ENCODE results near the gene CCDC6. TPM values are rescaled to one million over a fixed set of nuclear protein-coding genes. Genes with fewer than 3 reads are reported as not detected.

The CCDC6 gene
- total RNA-seq, 1 donor from 2014 or later, result 28.1 TPM

DNA sequence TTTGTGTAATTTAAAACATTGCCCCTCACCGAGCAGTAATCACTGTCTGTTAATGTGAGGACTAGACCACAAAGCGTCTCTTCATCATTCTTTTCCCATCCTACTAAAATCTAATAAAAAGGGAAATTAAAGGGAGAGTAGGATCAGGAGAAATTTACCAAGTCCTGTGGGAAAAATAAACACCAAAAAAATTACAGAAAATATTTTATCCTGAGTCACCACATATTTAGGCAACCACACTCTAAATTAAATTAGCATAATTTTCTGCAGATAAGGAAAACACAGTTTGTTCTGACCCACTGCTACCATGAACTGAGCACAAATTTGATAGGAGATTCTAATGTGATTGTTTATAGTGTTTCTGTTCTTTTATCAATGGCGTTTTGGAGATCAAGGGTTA is 49.3 kb downstream of the CCDC6 start:
- H3K4me1 Mint-ChIP-seq (ENCODE audit: low read depth, unreplicated experiment), result peaks cover 10% of the 10 kb centered on the region
- no peaks in the 10 kb centered on the region for H3K9me3 Mint-ChIP-seq (ENCODE audit: unreplicated experiment)
- no peak overlapping the region for H3K4me3 Mint-ChIP-seq (ENCODE audit: unreplicated experiment)
- no peak overlapping the region for H3K27ac Mint-ChIP-seq (ENCODE audit: unreplicated experiment)
- peaks cover 2% of the 10 kb centered on the region for H3K27me3 Mint-ChIP-seq (ENCODE audit: unreplicated experiment)
- H3K36me3 Mint-ChIP-seq (ENCODE audit: unreplicated experiment), result no peaks in the 10 kb centered on the region
- TF ChIP-seq, protein P1, sequence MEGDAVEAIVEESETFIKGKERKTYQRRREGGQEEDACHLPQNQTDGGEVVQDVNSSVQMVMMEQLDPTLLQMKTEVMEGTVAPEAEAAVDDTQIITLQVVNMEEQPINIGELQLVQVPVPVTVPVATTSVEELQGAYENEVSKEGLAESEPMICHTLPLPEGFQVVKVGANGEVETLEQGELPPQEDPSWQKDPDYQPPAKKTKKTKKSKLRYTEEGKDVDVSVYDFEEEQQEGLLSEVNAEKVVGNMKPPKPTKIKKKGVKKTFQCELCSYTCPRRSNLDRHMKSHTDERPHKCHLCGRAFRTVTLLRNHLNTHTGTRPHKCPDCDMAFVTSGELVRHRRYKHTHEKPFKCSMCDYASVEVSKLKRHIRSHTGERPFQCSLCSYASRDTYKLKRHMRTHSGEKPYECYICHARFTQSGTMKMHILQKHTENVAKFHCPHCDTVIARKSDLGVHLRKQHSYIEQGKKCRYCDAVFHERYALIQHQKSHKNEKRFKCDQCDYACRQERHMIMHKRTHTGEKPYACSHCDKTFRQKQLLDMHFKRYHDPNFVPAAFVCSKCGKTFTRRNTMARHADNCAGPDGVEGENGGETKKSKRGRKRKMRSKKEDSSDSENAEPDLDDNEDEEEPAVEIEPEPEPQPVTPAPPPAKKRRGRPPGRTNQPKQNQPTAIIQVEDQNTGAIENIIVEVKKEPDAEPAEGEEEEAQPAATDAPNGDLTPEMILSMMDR (IDR thresholded peaks at IDR 0.05; ENCODE audit: partially characterized antibody, unreplicated experiment), result no peak
- no peak for DNase-seq

- Mint-ChIP-seq H3K4me1 (ENCODE audit: low read depth, unreplicated experiment) (peaks cover 10% of the 10 kb centered on the region), H3K9me3 (ENCODE audit: unreplicated experiment) (no peaks in the 10 kb centered on the region), H3K4me3 (ENCODE audit: unreplicated experiment) (no peak overlapping the region), H3K36me3 (ENCODE audit: unreplicated experiment) (no peaks in the 10 kb centered on the region), H3K27me3 (ENCODE audit: unreplicated experiment) (peaks cover 2% of the 10 kb centered on the region), H3K27ac (ENCODE audit: unreplicated experiment) (no peak overlapping the region)
- TF ChIP-seq, protein P1 (IDR thresholded peaks at IDR 0.05; ENCODE audit: partially characterized antibody, unreplicated experiment), result no peak
- no peak for DNase-seq
These were observed 50.3 kb downstream of the CCDC6 start for GRCh38 chr10:59856104-59856503.

- H3K36me3 Mint-ChIP-seq (ENCODE audit: unreplicated experiment), result no peaks in the 10 kb centered on the region
- DNase-seq, result no peak
- TF ChIP-seq, protein P1 (IDR thresholded peaks at IDR 0.05; ENCODE audit: partially characterized antibody, unreplicated experiment), result no peak
- H3K4me3 Mint-ChIP-seq (ENCODE audit: unreplicated experiment), result no peak overlapping the region
- peaks cover 10% of the 10 kb centered on the region for H3K4me1 Mint-ChIP-seq (ENCODE audit: low read depth, unreplicated experiment)
- no peak overlapping the region for H3K27ac Mint-ChIP-seq (ENCODE audit: unreplicated experiment)
- H3K9me3 Mint-ChIP-seq (ENCODE audit: unreplicated experiment), result no peaks in the 10 kb centered on the region
- no peaks in the 10 kb centered on the region for H3K27me3 Mint-ChIP-seq (ENCODE audit: unreplicated experiment)
These were observed 51.8 kb downstream of the CCDC6 start for GRCh38 chr10:59854571-59854970.

GRCh38 chr10:59852670-59853069 is 53.7 kb downstream of the CCDC6 start:
- H3K9me3 Mint-ChIP-seq (ENCODE audit: unreplicated experiment), result no peaks in the 10 kb centered on the region
- peaks cover 6% of the 10 kb centered on the region for H3K4me1 Mint-ChIP-seq (ENCODE audit: low read depth, unreplicated experiment)
- no peaks in the 10 kb centered on the region for H3K36me3 Mint-ChIP-seq (ENCODE audit: unreplicated experiment)
- TF ChIP-seq, protein P1 (IDR thresholded peaks at IDR 0.05; ENCODE audit: partially characterized antibody, unreplicated experiment), result no peak
- DNase-seq, result no peak
- H3K4me3 Mint-ChIP-seq (ENCODE audit: unreplicated experiment), result no peak overlapping the region
- no peak overlapping the region for H3K27ac Mint-ChIP-seq (ENCODE audit: unreplicated experiment)
- no peaks in the 10 kb centered on the region for H3K27me3 Mint-ChIP-seq (ENCODE audit: unreplicated experiment)

- H3K36me3 Mint-ChIP-seq (ENCODE audit: unreplicated experiment), result no peaks in the 10 kb centered on the region
- peaks cover 6% of the 10 kb centered on the region for H3K4me1 Mint-ChIP-seq (ENCODE audit: low read depth, unreplicated experiment)
- TF ChIP-seq, protein P1 (IDR thresholded peaks at IDR 0.05; ENCODE audit: partially characterized antibody, unreplicated experiment), result no peak
- H3K4me3 Mint-ChIP-seq (ENCODE audit: unreplicated experiment), result no peak overlapping the region
- H3K9me3 Mint-ChIP-seq (ENCODE audit: unreplicated experiment), result no peaks in the 10 kb centered on the region
- H3K27ac Mint-ChIP-seq (ENCODE audit: unreplicated experiment), result no peak overlapping the region
- no peaks in the 10 kb centered on the region for H3K27me3 Mint-ChIP-seq (ENCODE audit: unreplicated experiment)
- DNase-seq, result no peak
These were observed 54.5 kb downstream of the CCDC6 start for GRCh38 chr10:59851864-59852263.
